Measurements from ENCODE around the gene ACO1.

DNA sequence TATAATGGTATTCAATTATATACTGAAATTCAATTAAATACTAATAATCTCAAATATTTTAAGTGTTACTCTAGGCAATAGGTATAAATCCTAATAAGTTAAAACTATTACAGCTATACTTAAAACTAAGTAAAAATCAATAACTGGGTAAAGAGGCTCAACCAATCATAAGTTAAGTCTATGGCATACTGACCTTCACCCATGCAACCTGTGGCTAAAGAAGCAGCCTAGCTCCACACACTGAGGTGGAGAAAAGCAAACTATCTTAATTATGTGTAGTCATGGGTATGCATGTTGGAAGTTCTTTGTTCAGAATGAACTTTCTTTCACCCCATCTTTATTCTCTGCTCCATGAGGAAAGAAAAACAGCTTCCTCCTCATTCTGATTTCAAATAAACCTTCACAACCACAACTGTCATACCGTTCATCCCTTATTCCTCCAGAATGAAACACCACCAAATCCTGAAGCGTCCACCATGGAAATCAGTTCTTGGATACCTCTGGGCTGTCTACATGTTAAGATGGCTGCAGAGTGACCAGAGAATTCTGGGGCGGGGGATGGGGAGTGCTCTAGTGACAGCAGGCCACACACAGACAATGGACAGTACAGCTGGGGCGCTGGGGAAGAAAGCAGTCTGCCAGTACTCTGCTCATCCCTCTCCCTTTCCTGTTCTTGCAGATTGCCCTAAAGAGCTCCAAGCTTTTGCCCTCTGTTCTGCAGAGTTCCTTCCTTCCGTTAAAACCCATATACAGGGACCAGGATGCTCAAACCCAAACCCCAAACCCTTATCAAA lies 79.3 kb downstream of the ACO1 start:
- TF ChIP-seq, protein P1, sequence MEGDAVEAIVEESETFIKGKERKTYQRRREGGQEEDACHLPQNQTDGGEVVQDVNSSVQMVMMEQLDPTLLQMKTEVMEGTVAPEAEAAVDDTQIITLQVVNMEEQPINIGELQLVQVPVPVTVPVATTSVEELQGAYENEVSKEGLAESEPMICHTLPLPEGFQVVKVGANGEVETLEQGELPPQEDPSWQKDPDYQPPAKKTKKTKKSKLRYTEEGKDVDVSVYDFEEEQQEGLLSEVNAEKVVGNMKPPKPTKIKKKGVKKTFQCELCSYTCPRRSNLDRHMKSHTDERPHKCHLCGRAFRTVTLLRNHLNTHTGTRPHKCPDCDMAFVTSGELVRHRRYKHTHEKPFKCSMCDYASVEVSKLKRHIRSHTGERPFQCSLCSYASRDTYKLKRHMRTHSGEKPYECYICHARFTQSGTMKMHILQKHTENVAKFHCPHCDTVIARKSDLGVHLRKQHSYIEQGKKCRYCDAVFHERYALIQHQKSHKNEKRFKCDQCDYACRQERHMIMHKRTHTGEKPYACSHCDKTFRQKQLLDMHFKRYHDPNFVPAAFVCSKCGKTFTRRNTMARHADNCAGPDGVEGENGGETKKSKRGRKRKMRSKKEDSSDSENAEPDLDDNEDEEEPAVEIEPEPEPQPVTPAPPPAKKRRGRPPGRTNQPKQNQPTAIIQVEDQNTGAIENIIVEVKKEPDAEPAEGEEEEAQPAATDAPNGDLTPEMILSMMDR (IDR thresholded peaks at IDR 0.05): no peak
- no peak for TF ChIP-seq POLR2AphosphoS5 (IDR thresholded peaks at IDR 0.05)
